H9 (cell line): ENCODE results near the gene GRIP2. TPM values are rescaled to one million over a fixed set of nuclear protein-coding genes. Genes with fewer than 3 reads are reported as not detected.

Experiments
- DNase-seq: peaks from one replicate; pipeline ENCODE4 v3.0.0-alpha.2; 2017
- H2AFZ ChIP-seq: one replicate; pipeline ENCODE4 v1.6.1; 2013; ENCODE audit warnings: mild to moderate bottlenecking, low read length, control low read depth, moderate library complexity
- H2AK5ac ChIP-seq: 2 replicates; pipeline ENCODE4 v1.6.1; 2013; ENCODE audit warnings: low read length, control low read depth, mixed read lengths; ENCODE audit not compliant: insufficient read length
- H2BK120ac ChIP-seq: one replicate; pipeline ENCODE4 v1.6.1; 2013; ENCODE audit warnings: low read depth, mild to moderate bottlenecking, low read length, control low read depth, inconsistent platforms; ENCODE audit not compliant: poor library complexity, severe bottlenecking
- H2BK12ac ChIP-seq: 2 replicates; pipeline ENCODE4 v1.6.1; 2013; ENCODE audit warnings: low read length, control low read depth, mixed read lengths, low read depth; ENCODE audit not compliant: insufficient read length
- H2BK15ac ChIP-seq: 2 replicates; pipeline ENCODE4 v1.6.1; 2013; ENCODE audit warnings: low read depth, low read length, control low read depth
- H2BK20ac ChIP-seq: one replicate; pipeline ENCODE4 v1.6.1; 2013; ENCODE audit warnings: low read depth, mild to moderate bottlenecking, low read length, control low read depth, inconsistent platforms; ENCODE audit not compliant: poor library complexity, severe bottlenecking
- H2BK5ac ChIP-seq: 2 replicates; pipeline ENCODE4 v1.6.1; 2013; ENCODE audit warnings: low read length, control low read depth, mixed read lengths; ENCODE audit not compliant: insufficient read length
- H3K14ac ChIP-seq: 2 replicates; pipeline ENCODE4 v1.6.1; 2013; ENCODE audit warnings: low read length, control low read depth; ENCODE audit not compliant: insufficient read depth
- H3K18ac ChIP-seq: 2 replicates; pipeline ENCODE4 v1.6.1; 2013; ENCODE audit warnings: low read depth, mild to moderate bottlenecking, mixed read lengths, low read length, control low read depth; ENCODE audit not compliant: insufficient read length
- H3K23ac ChIP-seq: 2 replicates; pipeline ENCODE4 v1.6.1; 2013; ENCODE audit warnings: low read length, control low read depth, mixed read lengths, low read depth; ENCODE audit not compliant: insufficient read length
- H3K23me2 ChIP-seq: 2 replicates; pipeline ENCODE4 v1.6.1; 2013; ENCODE audit warnings: low read depth, mild to moderate bottlenecking, mixed read lengths, low read length, control low read depth; ENCODE audit not compliant: insufficient read length, poor library complexity, severe bottlenecking
- H3K27ac ChIP-seq: 2 replicates; pipeline ENCODE4 v1.5.1; 2013; ENCODE audit warnings: low read length, control low read depth, mixed read lengths, low read depth; ENCODE audit not compliant: insufficient read length
- H3K27me3 ChIP-seq: 2 replicates; pipeline ENCODE4 v1.6.1; 2013; ENCODE audit warnings: low read length, control low read depth, inconsistent platforms; ENCODE audit not compliant: insufficient read depth
- H3K4ac ChIP-seq: 2 replicates; pipeline ENCODE4 v1.6.1; 2013; ENCODE audit warnings: low read depth, mild to moderate bottlenecking, control low read depth, inconsistent platforms, low read length, moderate library complexity
- H3K4me1 ChIP-seq: 2 replicates; pipeline ENCODE4 v1.6.1; 2013; ENCODE audit warnings: low read length, control low read depth, inconsistent platforms; ENCODE audit not compliant: insufficient read depth
- H3K4me2 ChIP-seq: 2 replicates; pipeline ENCODE4 v1.6.1; 2013; ENCODE audit warnings: low read length, control low read depth, mixed read lengths; ENCODE audit not compliant: insufficient read length, insufficient read depth
- H3K56ac ChIP-seq: 2 replicates; pipeline ENCODE4 v1.6.1; 2013; ENCODE audit warnings: low read depth, mild to moderate bottlenecking, mixed read lengths, low read length, control low read depth; ENCODE audit not compliant: insufficient read length
- H3K79me1 ChIP-seq: 2 replicates; pipeline ENCODE4 v1.6.1; 2013; ENCODE audit warnings: low read depth, mild to moderate bottlenecking, moderate library complexity, low read length, control low read depth, inconsistent platforms; ENCODE audit not compliant: insufficient read depth, poor library complexity, severe bottlenecking
- H3K79me2 ChIP-seq: 2 replicates; pipeline ENCODE4 v1.6.1; 2013; ENCODE audit warnings: low read length, control low read depth, inconsistent platforms; ENCODE audit not compliant: insufficient read depth
- H3K9ac ChIP-seq: 2 replicates; pipeline ENCODE4 v1.6.1; 2013; ENCODE audit warnings: low read length, control low read depth, mixed read lengths; ENCODE audit not compliant: insufficient read length; ENCODE audit errors: extremely low read depth
- H3K9me3 ChIP-seq: one replicate; pipeline ENCODE4 v1.6.1; 2013; ENCODE audit warnings: low read depth, low read length, inconsistent platforms; ENCODE audit not compliant: control insufficient read depth
- H3T11ph ChIP-seq: one replicate; pipeline ENCODE4 v1.6.1; 2013; ENCODE audit warnings: mild to moderate bottlenecking, low read length, control low read depth, inconsistent platforms
- H4K20me1 ChIP-seq: one replicate; pipeline ENCODE4 v1.6.1; 2013; ENCODE audit not compliant: control insufficient read depth, insufficient read length, insufficient read depth
- H4K5ac ChIP-seq: 2 replicates; pipeline ENCODE4 v1.6.1; 2013; ENCODE audit warnings: low read depth, mild to moderate bottlenecking, mixed read lengths, low read length, control low read depth; ENCODE audit not compliant: insufficient read length
- H4K8ac ChIP-seq: replicated peaks from 2 replicates; pipeline ENCODE4 v1.6.1; 2013; ENCODE audit warnings: low read length, control low read depth, mixed read lengths, low read depth; ENCODE audit not compliant: insufficient read length
- H4K91ac ChIP-seq: 2 replicates; pipeline ENCODE4 v1.6.1; 2013; ENCODE audit warnings: low read depth, mild to moderate bottlenecking, moderate library complexity, mixed read lengths, low read length, control low read depth; ENCODE audit not compliant: insufficient read length
- H3K27ac Mint-ChIP-seq, 3 experiments: 2 replicates in 2 of 3; 3 replicates in 1 of 3; pipeline ENCODE4 v1.8.0; 2020 to 2021; ENCODE audit warnings: mixed read lengths in 3 of 3, mild to moderate bottlenecking in 1 of 3, moderate library complexity in 1 of 3
- H3K27me3 Mint-ChIP-seq: 2 replicates; pipeline ENCODE4 v1.8.0; 2021; ENCODE audit warnings: low read depth, mild to moderate bottlenecking, moderate library complexity, mixed read lengths
- H3K36me3 Mint-ChIP-seq, 3 experiments: 2 replicates in 2 of 3; 3 replicates in 1 of 3; pipeline ENCODE4 v1.8.0; 2020 to 2021; ENCODE audit warnings: low read depth in 3 of 3, mixed read lengths in 3 of 3; ENCODE audit not compliant: insufficient read depth in 1 of 3
- H3K4me1 Mint-ChIP-seq, 2 experiments: 2 replicates each; pipeline ENCODE4 v1.8.0; 2020; ENCODE audit warnings: mixed read lengths in 2 of 2
- H3K4me3 Mint-ChIP-seq, 2 experiments: 2 replicates in 1 of 2; 3 replicates in 1 of 2; pipeline ENCODE4 v1.8.0; 2020 to 2021; ENCODE audit warnings: mild to moderate bottlenecking in 2 of 2, mixed read lengths in 2 of 2, moderate library complexity in 1 of 2
- H3K9me3 Mint-ChIP-seq, 2 experiments: 2 replicates in 1 of 2; 3 replicates in 1 of 2; pipeline ENCODE4 v1.8.0; 2020; ENCODE audit warnings: mild to moderate bottlenecking in 2 of 2, mixed read lengths in 2 of 2, moderate library complexity in 1 of 2
- WGBS: extraction: QIAGEN DNeasy Blood & Tissue Kit; methylation state at CpG from one replicate; pipeline ENCODE4 v1.1.7; 2013; ENCODE audit warnings: missing lambda C conversion rate, low lambda C conversion rate, mixed read lengths; ENCODE audit not compliant: insufficient read length; ENCODE audit errors: extremely low coverage; 5-methylcytosine and 5-hydroxymethylcytosine counted together
- total RNA-seq: library from RNA; stranded (reverse); gene quantifications from 2 replicates; pipeline ENCODE4 v1.2.1, GENCODE V29; 2021
- TF ChIP-seq, protein P1 (sequence below): fragments of 200-600 bp; sonication (generic); conservative IDR thresholded peaks from 3 replicates; pipeline ENCODE4 v1.8.0; 2021; ENCODE audit warnings: antibody characterized with exemption, mild to moderate bottlenecking

The GRIP2 gene
- total RNA-seq, 1 experiment from 2014 or later: 3.1 TPM

DNA sequence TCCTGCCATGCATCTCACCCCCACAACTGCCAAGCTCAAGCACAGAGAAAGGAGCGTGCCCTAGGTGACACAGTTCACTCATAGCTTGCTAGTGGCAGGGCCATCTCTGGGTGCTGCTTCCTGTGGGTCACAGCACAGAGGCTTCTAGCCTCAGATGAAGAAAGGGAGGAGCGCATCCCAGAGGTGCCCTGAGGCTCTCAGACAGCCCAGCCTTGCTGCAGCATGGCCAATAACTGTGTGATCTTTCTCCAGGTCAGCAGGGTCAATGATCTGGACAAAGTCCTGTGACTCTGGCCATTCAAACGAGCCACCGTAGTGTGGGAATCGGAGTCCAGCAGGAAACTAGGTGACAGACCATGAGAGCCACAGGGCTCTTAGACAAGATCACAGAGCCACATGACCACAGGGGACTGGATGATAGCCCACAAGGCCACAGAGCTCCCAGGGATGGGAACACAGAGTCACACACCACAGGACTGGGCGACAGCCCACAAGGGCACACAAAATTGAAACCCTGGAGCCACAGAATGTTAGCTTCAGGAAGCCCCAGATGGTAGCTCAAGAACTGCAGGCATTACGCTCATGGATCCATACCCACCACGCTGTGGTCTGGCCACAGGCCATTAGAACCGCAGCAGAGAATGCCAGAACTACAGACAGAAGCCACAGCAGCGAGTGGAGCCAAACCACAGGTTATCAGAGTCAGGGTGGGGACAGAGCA is 25.9 kb upstream of the GRIP2 start:
- Histone ChIP-seq H4K5ac (no peak overlapping the region), H2AK5ac (no peak overlapping the region), H2AFZ (no peak overlapping the region), H3K27me3 (no peaks in the 10 kb centered on the region), H3K23me2 (no peaks in the 10 kb centered on the region), H3K9ac (no peak overlapping the region), H3K79me2 (no peaks in the 10 kb centered on the region), H3K4ac (no peak overlapping the region), H3K27ac (no peak overlapping the region), H2BK5ac (no peak overlapping the region), H3K9me3 (no peaks in the 10 kb centered on the region), H3K56ac (no peak overlapping the region), H3K14ac (no peak overlapping the region), H3K18ac (no peak overlapping the region), H3T11ph (no peak overlapping the region), H2BK20ac (no peak overlapping the region), H3K79me1 (no peaks in the 10 kb centered on the region), H2BK120ac (no peak overlapping the region), H2BK12ac (no peak overlapping the region), H4K20me1 (no peaks in the 10 kb centered on the region), H3K4me2 (no peak overlapping the region), H3K23ac (no peak overlapping the region), H4K91ac (no peak overlapping the region), H4K8ac (no peak overlapping the region), H3K4me1 (no peaks in the 10 kb centered on the region; the same call in 1 of the 2 replicates), H2BK15ac (no peak overlapping the region)
- Mint-ChIP-seq H3K27ac (0 out of 7 replicates have a peak overlapping the region, but pooled peaks of 1 of the 3 experiments have one; percentile 86), H3K4me1 (peaks cover 20 to 43% of the 10 kb centered on the region in 2 experiments), H3K36me3 (no peaks in the 10 kb centered on the region), H3K9me3 (no peaks in the 10 kb centered on the region), H3K4me3 (no peak overlapping the region), H3K27me3 (peaks cover 2% of the 10 kb centered on the region; the same call in 1 of the 2 replicates)
- DNase-seq: no peak
- TF ChIP-seq, protein P1, sequence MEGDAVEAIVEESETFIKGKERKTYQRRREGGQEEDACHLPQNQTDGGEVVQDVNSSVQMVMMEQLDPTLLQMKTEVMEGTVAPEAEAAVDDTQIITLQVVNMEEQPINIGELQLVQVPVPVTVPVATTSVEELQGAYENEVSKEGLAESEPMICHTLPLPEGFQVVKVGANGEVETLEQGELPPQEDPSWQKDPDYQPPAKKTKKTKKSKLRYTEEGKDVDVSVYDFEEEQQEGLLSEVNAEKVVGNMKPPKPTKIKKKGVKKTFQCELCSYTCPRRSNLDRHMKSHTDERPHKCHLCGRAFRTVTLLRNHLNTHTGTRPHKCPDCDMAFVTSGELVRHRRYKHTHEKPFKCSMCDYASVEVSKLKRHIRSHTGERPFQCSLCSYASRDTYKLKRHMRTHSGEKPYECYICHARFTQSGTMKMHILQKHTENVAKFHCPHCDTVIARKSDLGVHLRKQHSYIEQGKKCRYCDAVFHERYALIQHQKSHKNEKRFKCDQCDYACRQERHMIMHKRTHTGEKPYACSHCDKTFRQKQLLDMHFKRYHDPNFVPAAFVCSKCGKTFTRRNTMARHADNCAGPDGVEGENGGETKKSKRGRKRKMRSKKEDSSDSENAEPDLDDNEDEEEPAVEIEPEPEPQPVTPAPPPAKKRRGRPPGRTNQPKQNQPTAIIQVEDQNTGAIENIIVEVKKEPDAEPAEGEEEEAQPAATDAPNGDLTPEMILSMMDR: no peak
- WGBS: no CpG with 5 or more reads among the region's 10 CpGs
